Lower leg skin (tissue), 3 donors: ENCODE results near the gene TKT.

Experiments
- POLR2A ChIP-seq, 2 donors: fragments of 450-650 bp; IDR thresholded peaks; one replicate each; pipeline ENCODE4 v1.6.1; 2016 to 2017; ENCODE audit warnings: antibody characterized with exemption in 2 of 2, mild to moderate bottlenecking in 1 of 2, moderate library complexity in 1 of 2
- TF ChIP-seq, protein P1 (sequence below), 3 donors: fragments of 450-650 bp; IDR thresholded peaks; one replicate each; pipeline ENCODE4 v1.5.1; 2016; ENCODE audit warnings: antibody characterized with exemption in 3 of 3, mild to moderate bottlenecking in 3 of 3, moderate library complexity in 2 of 3

DNA sequence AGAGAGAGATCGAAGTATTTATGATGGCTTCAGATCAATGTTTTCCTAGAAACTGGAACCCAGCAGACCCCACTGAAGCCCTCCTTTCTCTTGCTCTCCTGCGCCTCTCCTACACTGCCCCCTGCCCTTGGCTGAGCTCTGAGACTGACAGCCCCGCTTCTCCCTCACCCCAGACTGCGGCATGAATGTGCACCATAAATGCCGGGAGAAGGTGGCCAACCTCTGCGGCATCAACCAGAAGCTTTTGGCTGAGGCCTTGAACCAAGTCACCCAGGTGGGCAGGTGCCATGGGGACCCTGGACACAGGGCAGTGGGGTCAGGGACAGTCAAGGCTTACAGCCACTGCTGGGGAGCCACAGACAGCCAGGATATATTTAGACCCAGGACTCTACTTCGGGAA, 71.1 kb downstream of the TKT start:
- TF ChIP-seq, protein P1, sequence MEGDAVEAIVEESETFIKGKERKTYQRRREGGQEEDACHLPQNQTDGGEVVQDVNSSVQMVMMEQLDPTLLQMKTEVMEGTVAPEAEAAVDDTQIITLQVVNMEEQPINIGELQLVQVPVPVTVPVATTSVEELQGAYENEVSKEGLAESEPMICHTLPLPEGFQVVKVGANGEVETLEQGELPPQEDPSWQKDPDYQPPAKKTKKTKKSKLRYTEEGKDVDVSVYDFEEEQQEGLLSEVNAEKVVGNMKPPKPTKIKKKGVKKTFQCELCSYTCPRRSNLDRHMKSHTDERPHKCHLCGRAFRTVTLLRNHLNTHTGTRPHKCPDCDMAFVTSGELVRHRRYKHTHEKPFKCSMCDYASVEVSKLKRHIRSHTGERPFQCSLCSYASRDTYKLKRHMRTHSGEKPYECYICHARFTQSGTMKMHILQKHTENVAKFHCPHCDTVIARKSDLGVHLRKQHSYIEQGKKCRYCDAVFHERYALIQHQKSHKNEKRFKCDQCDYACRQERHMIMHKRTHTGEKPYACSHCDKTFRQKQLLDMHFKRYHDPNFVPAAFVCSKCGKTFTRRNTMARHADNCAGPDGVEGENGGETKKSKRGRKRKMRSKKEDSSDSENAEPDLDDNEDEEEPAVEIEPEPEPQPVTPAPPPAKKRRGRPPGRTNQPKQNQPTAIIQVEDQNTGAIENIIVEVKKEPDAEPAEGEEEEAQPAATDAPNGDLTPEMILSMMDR (IDR thresholded peaks at IDR 0.05): no peak
- TF ChIP-seq POLR2A (IDR thresholded peaks at IDR 0.05): no peak
